Measurements from ENCODE around the gene LAMB3. TPM values are rescaled to one million over a fixed set of nuclear protein-coding genes. Genes with fewer than 3 reads are reported as not detected.
A peak's percentile ranks its signal among the peaks of the same experiment; 100 is the strongest.

Gene LAMB3
- total and polyA plus RNA-seq, 7 experiments from 2014 or later, result 0.11 to 5.7 (median 0.62) TPM

- Mint-ChIP-seq H3K9me3 (no peaks in the 10 kb centered on the region), H3K27me3 (no peaks in the 10 kb centered on the region), H3K4me1 (peaks cover 0 to 12% (median 3%) of the 10 kb centered on the region in 7 donors), H3K27ac (peak overlapping the region in 1 of 9 donors; percentile 54), H3K4me3 (no peak overlapping the region), H3K36me3 (no peaks in the 10 kb centered on the region)
- no peak for DNase-seq
- CTCF ChIA-PET, result interaction anchor here (0.7 kb wide), 1 partner anchor 170 kb away, joined by 3 read pairs; no protein-coding TSS in a partner anchor
- Histone ChIP-seq H3K27ac (ENCODE audit: low read depth, low read length) (no peak overlapping the region), H3K4me3 (ENCODE audit: low read length) (no peak overlapping the region), H3K9me3 (ENCODE audit: control insufficient read depth in 2 of 3, low read length in 3 of 3) (no peaks in the 10 kb centered on the region), H3K36me3 (ENCODE audit: control insufficient read depth in 2 of 3, insufficient read depth in 3 of 3, low read length in 3 of 3) (no peaks in the 10 kb centered on the region), H3K27me3 (ENCODE audit: control insufficient read depth in 2 of 2, insufficient read depth in 2 of 2, low read length in 2 of 2) (no peaks in the 10 kb centered on the region), H3K4me1 (ENCODE audit: control insufficient read depth in 2 of 2, insufficient read depth in 2 of 2, low read length in 2 of 2) (no peaks in the 10 kb centered on the region)
- no peak for ATAC-seq
- intact Hi-C loops (cut with micrococcal nuclease), result no loop called here
- POLR2A ChIA-PET, result no interaction called here
These were observed 27.4 kb downstream of the LAMB3 start for GRCh38 chr1:209624558-209625549.

DNA sequence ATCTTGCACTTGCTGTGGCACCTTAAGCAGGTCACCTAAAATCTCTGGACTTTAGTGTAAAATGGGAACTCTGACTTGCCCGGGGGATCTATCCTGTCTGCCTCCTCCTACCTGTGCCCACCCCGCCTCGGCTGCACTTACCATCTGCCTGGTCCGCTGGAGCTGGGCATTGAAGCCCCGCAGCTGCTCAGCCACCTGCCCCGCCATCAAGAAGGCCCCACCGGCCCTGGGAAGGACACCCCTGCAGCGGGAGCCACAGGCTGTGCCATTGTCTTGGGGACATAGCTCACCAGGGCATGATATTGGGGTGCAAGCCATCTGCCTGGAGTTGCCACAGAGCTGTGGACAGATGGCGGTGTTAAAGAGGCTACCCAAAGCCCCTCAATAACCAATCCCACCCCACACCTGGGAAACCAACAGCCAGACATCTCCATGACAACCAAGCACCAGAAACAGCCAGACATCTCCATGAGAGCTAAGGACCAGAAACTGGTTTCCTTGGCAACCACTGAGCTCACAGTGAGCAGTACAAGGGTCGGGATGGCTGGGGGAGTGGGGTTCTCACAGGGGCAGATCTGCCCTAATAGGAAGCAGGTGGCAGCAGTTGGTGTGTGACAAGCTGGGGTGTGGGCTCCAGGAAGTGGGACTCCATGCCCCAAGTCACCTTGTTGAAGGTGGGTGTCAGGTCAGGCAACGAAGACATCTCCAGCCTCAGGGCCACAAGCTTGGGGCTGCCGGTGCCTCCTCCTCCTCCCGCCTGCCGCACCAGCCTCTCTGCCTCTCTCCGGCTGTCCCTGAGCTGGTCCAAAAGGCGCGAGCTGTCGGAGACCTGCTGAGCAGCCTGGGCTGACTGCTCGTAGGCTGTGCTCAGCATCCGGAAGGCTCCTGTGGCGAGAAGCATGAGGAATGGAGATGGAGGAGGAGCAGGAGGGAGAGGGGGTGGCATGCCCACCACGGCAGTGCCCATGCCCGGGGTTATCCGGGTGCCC is 29.1 kb downstream of the LAMB3 start:
- H3K36me3 ChIP-seq (ENCODE audit: control insufficient read depth in 2 of 3, insufficient read depth in 3 of 3, low read length in 3 of 3), result no peaks in the 10 kb centered on the region

GRCh38 chr1:209621741-209622655 is 30.2 kb downstream of the LAMB3 start:
- H3K9me3 Mint-ChIP-seq, result no peaks in the 10 kb centered on the region
- Histone ChIP-seq H3K4me1 (ENCODE audit: control insufficient read depth in 2 of 2, insufficient read depth in 2 of 2, low read length in 2 of 2) (peaks cover 0 to 7% of the 10 kb centered on the region in 2 donors), H3K27me3 (ENCODE audit: control insufficient read depth in 2 of 2, insufficient read depth in 2 of 2, low read length in 2 of 2) (no peaks in the 10 kb centered on the region), H3K27ac (ENCODE audit: low read depth, low read length) (no peak overlapping the region), H3K4me3 (ENCODE audit: low read length) (no peak overlapping the region), H3K36me3 (ENCODE audit: control insufficient read depth in 2 of 3, insufficient read depth in 3 of 3, low read length in 3 of 3) (no peaks in the 10 kb centered on the region), H3K9me3 (ENCODE audit: control insufficient read depth in 2 of 3, low read length in 3 of 3) (no peaks in the 10 kb centered on the region)
- no peak overlapping the region for H3K27ac Mint-ChIP-seq
- ATAC-seq (no peak), DNase-seq (no peak)
- H3K36me3 Mint-ChIP-seq, result no peaks in the 10 kb centered on the region
- no peak overlapping the region for H3K4me3 Mint-ChIP-seq
- intact Hi-C loops (cut with micrococcal nuclease), result no loop called here
- ChIA-PET POLR2A (no interaction called here), CTCF (interaction anchor here (1.3 kb wide), 1 partner anchor 10 kb away, joined by 3 read pairs; no protein-coding TSS in a partner anchor)
- no peaks in the 10 kb centered on the region for H3K27me3 Mint-ChIP-seq
- H3K4me1 Mint-ChIP-seq, result peaks cover 2 to 14% (median 12%) of the 10 kb centered on the region in 7 donors

More for the DNA sequence above, 29.1 kb downstream of the LAMB3 start:
- DNase-seq (no peak), ATAC-seq (no peak)
- no peaks in the 10 kb centered on the region for H3K9me3 ChIP-seq (ENCODE audit: control insufficient read depth in 2 of 3, low read length in 3 of 3)
- H3K4me3 Mint-ChIP-seq, result no peak overlapping the region
- no peak overlapping the region for H3K27ac Mint-ChIP-seq
- intact Hi-C loops (cut with micrococcal nuclease), result no loop called here
- POLR2A ChIA-PET, result no interaction called here
- H3K4me1 ChIP-seq (ENCODE audit: control insufficient read depth in 2 of 2, insufficient read depth in 2 of 2, low read length in 2 of 2), result peaks cover 0 to 7% of the 10 kb centered on the region in 2 donors
- H3K4me3 ChIP-seq (ENCODE audit: low read length), result no peak overlapping the region
- H3K27me3 Mint-ChIP-seq, result no peaks in the 10 kb centered on the region
- no peak overlapping the region for H3K27ac ChIP-seq (ENCODE audit: low read depth, low read length)
- H3K27me3 ChIP-seq (ENCODE audit: control insufficient read depth in 2 of 2, insufficient read depth in 2 of 2, low read length in 2 of 2), result no peaks in the 10 kb centered on the region
- H3K36me3 Mint-ChIP-seq, result no peaks in the 10 kb centered on the region
- peaks cover 6 to 17% (median 12%) of the 10 kb centered on the region in 7 donors for H3K4me1 Mint-ChIP-seq
- CTCF ChIA-PET, result interaction anchor here (0.8 to 1.4 kb wide), 4 partner anchors 9 to 123 kb away, joined by 3 to 4 read pairs (median 3); no protein-coding TSS in a partner anchor
- no peaks in the 10 kb centered on the region for H3K9me3 Mint-ChIP-seq

- no peaks in the 10 kb centered on the region for H3K36me3 ChIP-seq (ENCODE audit: control insufficient read depth in 2 of 3, insufficient read depth in 3 of 3, low read length in 3 of 3)
- H3K4me1 Mint-ChIP-seq, result peaks cover 2 to 14% (median 12%) of the 10 kb centered on the region in 7 donors
- ChIA-PET POLR2A (no interaction called here), CTCF (no interaction called here)
- H3K27ac Mint-ChIP-seq, result no peak overlapping the region
- intact Hi-C loops (cut with micrococcal nuclease), result no loop called here
- H3K9me3 ChIP-seq (ENCODE audit: control insufficient read depth in 2 of 3, low read length in 3 of 3), result no peaks in the 10 kb centered on the region
- H3K27me3 ChIP-seq (ENCODE audit: control insufficient read depth in 2 of 2, insufficient read depth in 2 of 2, low read length in 2 of 2), result no peaks in the 10 kb centered on the region
- H3K4me3 ChIP-seq (ENCODE audit: low read length), result no peak overlapping the region
- peaks cover 0 to 3% (median 0%) of the 10 kb centered on the region in 5 donors for H3K27me3 Mint-ChIP-seq
- peaks cover 0 to 7% of the 10 kb centered on the region in 2 donors for H3K4me1 ChIP-seq (ENCODE audit: control insufficient read depth in 2 of 2, insufficient read depth in 2 of 2, low read length in 2 of 2)
- DNase-seq (no peak), ATAC-seq (no peak)
- H3K27ac ChIP-seq (ENCODE audit: low read depth, low read length), result no peak overlapping the region
- peaks cover 0 to 3% (median 0%) of the 10 kb centered on the region in 5 donors for H3K36me3 Mint-ChIP-seq
- H3K9me3 Mint-ChIP-seq, result no peaks in the 10 kb centered on the region
- no peak overlapping the region for H3K4me3 Mint-ChIP-seq
These were observed 30.9 kb downstream of the LAMB3 start for GRCh38 chr1:209621286-209621685.

- H3K36me3 Mint-ChIP-seq, result peaks cover 0 to 8% (median 0%) of the 10 kb centered on the region in 5 donors
- H3K27me3 Mint-ChIP-seq, result peaks cover 0 to 11% (median 0%) of the 10 kb centered on the region in 5 donors
- H3K4me1 ChIP-seq (ENCODE audit: control insufficient read depth in 2 of 2, insufficient read depth in 2 of 2, low read length in 2 of 2), result peaks cover 0 to 7% of the 10 kb centered on the region in 2 donors
- ATAC-seq (no peak), DNase-seq (no peak)
- no peak overlapping the region for H3K27ac ChIP-seq (ENCODE audit: low read depth, low read length)
- ChIA-PET POLR2A (no interaction called here), CTCF (no interaction called here)
- H3K36me3 ChIP-seq (ENCODE audit: control insufficient read depth in 2 of 3, insufficient read depth in 3 of 3, low read length in 3 of 3), result no peaks in the 10 kb centered on the region
- no peak overlapping the region for H3K27ac Mint-ChIP-seq
- no peaks in the 10 kb centered on the region for H3K9me3 ChIP-seq (ENCODE audit: control insufficient read depth in 2 of 3, low read length in 3 of 3)
- peaks cover 2 to 14% (median 13%) of the 10 kb centered on the region in 7 donors for H3K4me1 Mint-ChIP-seq
- peaks cover 0 to 5% (median 0%) of the 10 kb centered on the region in 11 donors for H3K9me3 Mint-ChIP-seq
- no peaks in the 10 kb centered on the region for H3K27me3 ChIP-seq (ENCODE audit: control insufficient read depth in 2 of 2, insufficient read depth in 2 of 2, low read length in 2 of 2)
- H3K4me3 Mint-ChIP-seq, result no peak overlapping the region
- H3K4me3 ChIP-seq (ENCODE audit: low read length), result no peak overlapping the region
- intact Hi-C loops (cut with micrococcal nuclease), result no loop called here
These were observed 31.7 kb downstream of the LAMB3 start for GRCh38 chr1:209620487-209620884.

All from naive thymus-derived CD4-positive, alpha-beta T cell (primary cell).